K562 (cell line): ENCODE measurements around the gene CC2D2B. TPM values are rescaled to one million over a fixed set of nuclear protein-coding genes. Genes with fewer than 3 reads are reported as not detected.

ENCODE experiments used
- ADNP ChIP-seq: fragments of 200-800 bp; sonication (Bioruptor generic); IDR thresholded peaks from 2 replicates; pipeline ENCODE4 v1.6.1; 2016; ENCODE audit warnings: missing genetic modification characterization, missing compliant biosample characterization
- CBFA2T2 ChIP-seq: fragments of 450-650 bp; conservative IDR thresholded peaks from 2 replicates; pipeline ENCODE4 v1.6.1; 2017; ENCODE audit warnings: mild to moderate bottlenecking
- CXXC5 ChIP-seq: fragments of 250-450 bp; sonication (Bioruptor Pico); IDR thresholded peaks from 2 replicates; pipeline ENCODE4 v1.8.0; 2022; ENCODE audit warnings: inconsistent platforms, mild to moderate bottlenecking, moderate library complexity
- DNMT1 ChIP-seq: fragments of 450-650 bp; IDR thresholded peaks from 2 replicates; pipeline ENCODE4 v1.6.1; 2016; ENCODE audit warnings: antibody characterized with exemption, mild to moderate bottlenecking
- EGR1 ChIP-seq: fragments of 450-650 bp; conservative IDR thresholded peaks from 2 replicates; pipeline ENCODE4 v1.6.1; 2017; ENCODE audit warnings: mild to moderate bottlenecking
- ELF4 ChIP-seq: fragments of 450-650 bp; formaldehyde crosslinking; IDR thresholded peaks from 2 replicates; pipeline ENCODE4 v1.4.0; 2022; ENCODE audit warnings: missing genetic modification characterization
- ELK1 ChIP-seq: sonication (generic); formaldehyde crosslinking; IDR thresholded peaks from 2 replicates; pipeline ENCODE4 v1.8.1; 2022; ENCODE audit warnings: missing genetic modification reagents
- GATAD2A ChIP-seq: fragments of 450-650 bp; IDR thresholded peaks from 2 replicates; pipeline ENCODE4 v1.6.1; 2017
- NCOA6 ChIP-seq: fragments of 450-650 bp; IDR thresholded peaks from 2 replicates; pipeline ENCODE4 v1.6.1; 2017; ENCODE audit warnings: mild to moderate bottlenecking
- NR2F6 ChIP-seq: fragments of 450-650 bp; formaldehyde crosslinking; IDR thresholded peaks from 2 replicates; pipeline ENCODE4 v1.4.0; 2020; ENCODE audit warnings: mild to moderate bottlenecking
- PHF21A ChIP-seq: fragments of 450-650 bp; IDR thresholded peaks from 2 replicates; pipeline ENCODE4 v1.6.1; 2017; ENCODE audit warnings: low read depth, borderline replicate concordance
- REST ChIP-seq, 2 experiments: fragments of 450-650 bp; formaldehyde crosslinking in 1 of 2; IDR thresholded peaks; 2 replicates each; pipeline versions ENCODE4 v1.4.0 to v1.6.1; 2014 to 2020; ENCODE audit warnings: mild to moderate bottlenecking in 2 of 2, borderline replicate concordance in 1 of 2, low read depth in 1 of 2
- RHOXF2B ChIP-seq: fragments of 250-450 bp; sonication (Bioruptor Pico); conservative IDR thresholded peaks from 2 replicates; pipeline ENCODE4 v1.5.1; 2021
- SMAD2 ChIP-seq: fragments of 150-350 bp; IDR thresholded peaks from 2 replicates; pipeline ENCODE4 v1.6.1; 2014; ENCODE audit warnings: low read depth, mild to moderate bottlenecking, low read length
- SRSF3 ChIP-seq: fragments of 200-400 bp; formaldehyde crosslinking; IDR thresholded peaks from 2 replicates; pipeline ENCODE4 v1.6.1; 2016; ENCODE audit warnings: mild to moderate bottlenecking, low read length, moderate library complexity; ENCODE audit not compliant: insufficient read depth
- TAF7 ChIP-seq: fragments of 450-650 bp; IDR thresholded peaks from 2 replicates; pipeline ENCODE4 v1.6.1; 2016; ENCODE audit warnings: missing genetic modification characterization, missing compliant biosample characterization
- TEAD4 ChIP-seq, 2 experiments: sonication (generic) in 1 of 2; formaldehyde crosslinking in 1 of 2; IDR thresholded peaks; 2 replicates each; pipeline versions ENCODE4 v1.6.1 to v1.8.0; 2012 to 2022; ENCODE audit warnings: borderline replicate concordance in 1 of 2, inconsistent platforms in 1 of 2, low read length in 1 of 2, mild to moderate bottlenecking in 1 of 2, missing genetic modification reagents in 1 of 2
- ZBTB1 ChIP-seq: sonication (generic); formaldehyde crosslinking; IDR thresholded peaks from 2 replicates; pipeline ENCODE4 v1.8.1; 2023; ENCODE audit warnings: missing genetic modification reagents, low read depth, mild to moderate bottlenecking, borderline replicate concordance
- ZNF12 ChIP-seq: sonication (generic); formaldehyde crosslinking; IDR thresholded peaks from 2 replicates; pipeline ENCODE4 v1.4.0; 2020; ENCODE audit warnings: mild to moderate bottlenecking, missing genetic modification reagents
- ZNF143 ChIP-seq: sonication (generic); formaldehyde crosslinking; IDR thresholded peaks from 2 replicates; pipeline ENCODE4 v1.9.0; 2022; ENCODE audit warnings: mild to moderate bottlenecking, missing genetic modification reagents
- ZNF174 ChIP-seq: fragments of 250-450 bp; sonication (Bioruptor Pico); IDR thresholded peaks from 2 replicates; pipeline ENCODE4 v1.4.0; 2020; ENCODE audit warnings: mild to moderate bottlenecking
- polyA plus RNA-seq, 8 experiments: library from polyadenylated mRNA; depleted of rRNA in 4 of 8; stranded (reverse) in 5 of 8; unstranded in 3 of 8; fragments of >200 nt; fragmentation: Nextera tagmentation in 2 of 8; fragmentation: Illumina TruSeq in 1 of 8; extraction: Ambion mirVana in 2 of 8; extraction: Trizol in 1 of 8; gene quantifications; 2 replicates each; pipeline versions ENCODE4 v1.2.1 to v1.2.3, GENCODE V29; 2011 to 2014; ENCODE audit warnings: inconsistent platforms in 1 of 8, missing spikeins in 1 of 8
- total RNA-seq, 7 experiments: library from RNA; depleted of rRNA in 6 of 7; stranded (reverse); fragments of >200 nt in 6 of 7; fragmentation: Illumina TruSeq in 2 of 7; extraction: Trizol in 2 of 7; gene quantifications; 2 replicates each; pipeline versions ENCODE4 v1.2.1 to v1.2.3, GENCODE V29; 2011 to 2021; ENCODE audit warnings: low replicate concordance in 1 of 7

CC2D2B gene
- total and polyA plus RNA-seq, 9 of the 15 experiments (the other 6 are each of a cell fraction or from before 2014, with no cell fraction given) = 0.10 to 0.34 (median 0.20) TPM; not detected in 5

DNA sequence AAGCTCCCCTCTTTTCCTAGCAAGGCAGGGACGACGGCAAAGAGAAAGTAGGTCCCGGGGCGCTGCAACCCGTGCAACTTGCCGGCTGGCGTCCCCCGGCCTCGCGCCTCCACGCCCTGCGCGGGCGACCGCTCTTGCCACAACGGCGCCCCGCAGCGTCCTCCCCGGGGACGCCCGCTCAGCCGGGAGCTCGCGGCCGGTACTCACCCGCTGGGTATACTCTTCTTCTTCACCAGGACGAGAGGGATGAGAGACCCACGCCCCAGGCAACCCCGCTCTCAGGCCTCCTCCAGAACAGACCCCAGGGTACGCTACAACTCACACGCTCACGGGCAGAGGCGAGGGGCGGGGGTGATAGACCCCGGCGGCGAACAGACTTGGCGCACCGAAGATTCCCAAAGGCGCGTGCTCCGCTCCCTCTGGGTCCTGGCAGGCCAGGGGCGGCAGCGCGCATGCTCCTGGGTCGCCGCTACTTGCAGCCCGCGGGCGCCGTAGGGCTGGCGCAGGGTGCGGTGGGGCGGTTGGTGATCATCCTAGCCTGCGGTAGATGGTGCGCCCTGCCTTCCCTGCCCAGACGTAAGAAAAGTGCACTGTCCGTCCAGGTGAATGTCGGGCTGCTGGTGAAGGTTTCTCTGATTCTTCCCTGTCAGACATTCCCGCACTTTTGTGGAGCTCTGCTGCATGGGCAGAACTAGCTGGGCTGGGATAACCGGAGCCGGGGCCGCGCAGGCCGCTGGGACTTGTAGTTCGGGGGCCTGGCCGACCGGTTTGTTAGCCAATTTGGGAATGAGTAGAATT is at the start of gene CC2D2B (continued):
- TF ChIP-seq TEAD4 (IDR thresholded peaks at IDR 0.05; ENCODE audit: low read length) = peak; percentile 4; the same call in 1 of the 2 replicates
- TF ChIP-seq TEAD4 (CRISPR knock-in tag; IDR thresholded peaks at IDR 0.05; ENCODE audit: borderline replicate concordance) = 0 out of 2 replicates have a peak, but pooled peaks have one; percentile 18
- peak; percentile 72 for TF ChIP-seq ZNF12 (CRISPR knock-in tag)
- TF ChIP-seq REST (IDR thresholded peaks at IDR 0.05; ENCODE audit: borderline replicate concordance) = no peak
- TF ChIP-seq REST (CRISPR knock-in tag; IDR thresholded peaks at IDR 0.05; ENCODE audit: low read depth) = no peak
- TF ChIP-seq SMAD2 = no peak
- TF ChIP-seq ZNF143 (CRISPR knock-in tag) = peak; percentile 88
- peak; percentile 65 for TF ChIP-seq CXXC5 (CRISPR knock-in tag)
- 0 out of 2 replicates have a peak, but pooled peaks have one; percentile 61 for TF ChIP-seq GATAD2A
- peak; percentile 82 for TF ChIP-seq ZBTB1
- TF ChIP-seq NCOA6 = no peak
- TF ChIP-seq ZNF174 = no peak
- TF ChIP-seq TAF7 = no peak
- no peak for TF ChIP-seq SRSF3
- TF ChIP-seq ELF4 = no peak
- TF ChIP-seq PHF21A = no peak
- no peak for TF ChIP-seq EGR1
- no peak for TF ChIP-seq ELK1 (CRISPR knock-in tag)
- TF ChIP-seq RHOXF2B = no peak
- TF ChIP-seq DNMT1 = no peak
- TF ChIP-seq CBFA2T2 = no peak
- no peak for TF ChIP-seq ADNP (tag)
- no peak for TF ChIP-seq NR2F6 (CRISPR knock-in tag)
